HT-29 (cell line): ENCODE results near the gene NDFIP1. TPM values are rescaled to one million over a fixed set of nuclear protein-coding genes. Genes with fewer than 3 reads are reported as not detected.

ENCODE experiments used
- DNase-seq: peaks from one replicate; pipeline ENCODE4 v3.0.0-alpha.2; 2015; ENCODE audit warnings: low spot score
- total RNA-seq: library from RNA; depleted of rRNA; stranded (reverse); fragments of >200 nt; shearing (Covaris generic); gene quantifications from 2 replicates; pipeline ENCODE4 v1.2.3, GENCODE V29; 2014

NDFIP1 gene
- total RNA-seq, 1 experiment from 2014 or later: 23.4 TPM

DNA sequence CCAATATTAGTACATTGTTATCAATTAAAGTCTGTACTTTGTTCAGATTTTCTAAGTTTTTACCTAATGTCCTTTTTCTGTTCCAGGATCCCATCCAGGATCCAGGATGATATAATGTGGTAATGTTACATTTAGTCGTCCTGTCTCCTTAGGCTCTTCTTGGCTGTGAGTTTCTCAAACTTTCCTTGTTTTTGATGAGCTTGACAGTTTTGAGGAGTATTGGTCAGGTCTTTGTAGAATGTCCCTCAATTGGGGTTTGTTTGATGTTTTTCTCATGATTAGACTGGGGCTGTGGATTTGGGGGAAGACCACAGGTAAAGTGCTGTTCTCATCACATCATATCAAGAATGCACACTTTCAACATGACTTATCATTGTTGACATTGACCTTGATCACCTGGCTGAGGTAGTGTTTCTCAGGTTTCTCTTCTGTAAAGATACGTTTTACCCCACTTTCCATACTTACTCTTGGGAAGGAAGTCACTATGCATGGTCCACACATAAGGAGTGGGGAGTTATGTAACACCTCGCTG, 9.6 kb downstream of the NDFIP1 start:
- no peak for DNase-seq

DNA sequence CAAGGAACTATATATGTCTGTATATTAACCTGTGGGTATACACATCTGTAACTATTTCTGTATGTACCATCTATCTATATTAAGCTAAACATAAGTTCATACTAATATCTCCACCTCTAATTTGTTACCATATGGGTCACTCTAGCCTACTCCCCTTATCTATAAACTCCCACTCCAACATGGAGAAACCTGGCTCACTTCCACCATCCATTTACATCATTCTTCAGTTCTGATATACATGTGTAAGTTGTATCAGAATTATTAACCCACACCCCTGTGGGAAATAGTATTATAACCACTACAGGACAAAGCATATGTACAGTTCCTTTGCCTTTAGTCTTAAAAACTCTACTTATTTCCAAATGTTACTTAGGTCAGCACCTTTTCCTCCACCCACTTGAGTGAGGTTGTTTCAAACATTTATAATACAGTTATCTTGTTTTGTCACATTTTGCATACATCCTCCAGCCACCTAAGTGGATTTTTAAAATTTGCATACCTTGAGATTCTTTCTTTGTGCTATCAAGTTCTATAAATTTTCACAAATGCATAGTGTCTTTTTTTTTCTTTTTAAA, 10.6 kb downstream of the NDFIP1 start:
- no peak for DNase-seq

DNA sequence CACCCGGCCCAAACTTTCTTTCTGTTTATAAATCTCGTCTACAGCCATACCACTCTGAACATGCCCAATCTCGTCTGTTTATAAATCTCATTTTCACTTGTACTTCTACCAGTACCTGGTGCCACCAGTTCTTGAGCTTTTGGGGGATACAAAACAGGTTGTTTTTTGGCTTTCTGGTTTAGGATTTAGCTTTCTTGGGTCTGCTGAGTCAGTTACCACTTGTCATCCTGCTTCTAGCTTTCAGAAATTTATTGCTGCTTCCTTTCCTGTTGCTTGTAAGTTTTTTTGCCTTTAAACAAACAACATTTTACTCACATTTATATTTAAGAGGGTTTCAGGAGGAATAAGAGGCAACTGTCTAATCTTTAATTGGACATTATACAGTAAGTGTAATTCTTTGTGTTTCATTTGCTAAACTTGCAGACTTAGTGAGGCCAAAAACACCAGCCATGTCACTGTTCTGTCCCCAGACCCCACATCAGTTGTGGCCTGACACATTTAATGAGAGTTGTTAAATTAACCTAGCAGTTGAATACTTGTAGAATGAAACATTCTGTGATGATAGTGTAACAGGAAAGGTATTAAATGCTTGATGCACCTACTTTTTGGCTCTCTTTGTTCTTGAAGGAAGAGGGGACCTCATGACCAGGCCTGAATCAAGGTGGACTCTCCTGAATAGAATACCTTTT, 11.8 kb downstream of the NDFIP1 start:
- no peak for DNase-seq

DNA sequence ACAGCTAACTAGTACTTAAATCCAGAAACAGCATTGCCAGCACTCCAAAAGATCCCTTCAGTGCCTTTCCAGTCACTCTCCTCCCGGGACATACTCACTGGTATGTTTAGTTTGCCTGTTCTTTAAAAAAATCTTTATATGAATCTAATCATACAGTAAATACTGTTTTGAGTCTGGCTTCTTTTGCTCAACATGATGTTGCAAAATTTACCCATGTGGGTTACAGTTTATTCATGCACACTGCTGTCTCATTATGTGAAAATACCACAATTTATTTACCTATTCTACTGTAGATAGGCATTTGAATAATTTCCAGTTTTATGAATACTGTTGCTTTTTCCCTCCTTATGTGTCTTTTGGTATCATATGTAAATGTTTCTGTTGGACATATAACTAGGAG, 13.5 kb downstream of the NDFIP1 start:
- DNase-seq: no peak

DNA sequence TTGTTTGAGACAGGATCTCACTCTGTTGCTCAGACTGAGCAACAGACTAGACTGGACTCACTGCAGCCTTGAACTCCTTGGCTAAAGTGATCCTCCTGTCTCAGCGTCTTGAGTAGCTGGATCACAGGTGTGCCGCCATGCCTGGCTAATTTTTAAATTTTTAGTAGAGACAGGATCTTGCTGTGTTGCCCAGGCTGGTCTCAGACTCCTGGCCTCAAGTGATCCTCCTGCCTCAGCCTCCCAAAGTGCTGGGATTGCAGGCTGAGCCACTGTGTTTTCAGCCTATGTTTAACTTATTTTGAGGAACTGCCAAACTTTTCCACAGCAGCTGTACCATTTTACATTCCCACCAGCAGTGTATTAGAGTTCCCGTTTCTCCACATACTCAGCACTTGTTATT, 16.8 kb downstream of the NDFIP1 start:
- DNase-seq: no peak

DNA sequence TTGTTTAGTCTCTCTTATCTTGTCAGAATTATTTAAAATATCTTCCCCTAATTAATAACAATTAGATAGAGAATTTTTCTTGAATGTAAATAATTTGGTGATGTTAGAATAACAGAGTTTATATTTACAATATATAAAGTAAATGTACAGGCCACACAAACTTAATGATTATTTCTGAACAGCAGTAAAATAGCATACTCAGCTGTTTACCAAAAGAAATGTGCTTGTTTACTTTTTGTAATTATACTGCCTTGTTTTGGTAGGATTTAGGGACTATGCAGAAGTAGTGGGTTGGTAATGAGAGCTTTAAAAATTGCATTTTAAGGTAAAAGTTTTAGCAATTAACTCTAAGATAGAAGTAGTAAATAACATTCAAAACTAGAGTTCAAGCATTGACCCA, 17.4 kb downstream of the NDFIP1 start:
- no peak for DNase-seq

DNA sequence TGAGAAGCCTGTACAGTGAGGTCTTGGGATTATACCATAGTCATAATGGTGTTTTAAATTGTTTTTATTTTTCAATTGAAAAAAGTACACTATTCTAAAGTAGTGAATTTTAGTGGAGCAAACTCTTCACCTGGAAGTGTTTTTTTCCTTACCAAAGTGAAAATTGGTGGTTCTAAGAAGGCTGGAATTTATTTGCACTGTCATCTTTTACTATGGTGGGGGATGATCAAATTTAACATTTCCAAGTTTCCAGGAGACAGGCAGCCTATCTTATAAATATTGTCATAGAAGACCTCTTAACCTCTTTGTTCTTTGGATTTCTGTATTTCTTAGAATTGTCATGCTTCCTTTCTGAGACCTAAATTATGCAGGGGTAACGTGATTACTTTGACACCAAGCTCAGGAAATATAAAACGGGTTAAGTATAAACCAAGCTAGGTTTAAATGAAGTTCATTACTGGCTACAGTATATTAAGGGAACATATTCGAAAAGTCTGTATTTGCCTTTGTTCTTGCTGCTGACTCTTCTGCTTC, 20.2 kb downstream of the NDFIP1 start:
- DNase-seq: no peak

DNA sequence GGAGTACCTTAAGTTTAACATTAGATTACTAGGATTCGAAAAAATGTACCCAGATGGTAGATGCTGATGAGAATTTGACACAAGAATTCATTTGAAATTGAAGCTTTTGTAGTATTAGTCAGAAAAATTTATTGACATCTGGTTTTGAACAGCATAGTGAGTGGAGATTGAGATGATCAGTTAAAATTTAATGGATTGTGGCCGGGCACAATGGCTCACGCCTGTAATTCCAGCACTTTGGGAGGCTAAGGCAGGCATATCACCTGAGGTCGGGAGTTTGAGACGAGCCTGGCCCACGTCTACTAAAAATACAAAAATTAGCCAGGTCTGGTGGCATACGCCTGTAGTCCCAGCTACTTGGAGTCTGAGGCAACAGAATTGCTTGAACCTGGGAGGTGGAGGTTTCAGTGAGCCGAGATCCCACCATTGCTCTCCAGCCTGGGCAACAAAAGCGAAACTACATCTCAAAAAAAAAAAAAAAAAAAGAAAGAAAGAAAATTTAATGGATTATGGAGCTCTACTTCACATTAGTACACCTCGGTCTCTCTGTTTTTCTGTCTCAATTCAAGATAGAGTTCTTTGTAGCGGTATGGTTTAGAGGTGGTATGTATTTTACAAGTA, 21.0 kb downstream of the NDFIP1 start:
- DNase-seq: no peak

DNA sequence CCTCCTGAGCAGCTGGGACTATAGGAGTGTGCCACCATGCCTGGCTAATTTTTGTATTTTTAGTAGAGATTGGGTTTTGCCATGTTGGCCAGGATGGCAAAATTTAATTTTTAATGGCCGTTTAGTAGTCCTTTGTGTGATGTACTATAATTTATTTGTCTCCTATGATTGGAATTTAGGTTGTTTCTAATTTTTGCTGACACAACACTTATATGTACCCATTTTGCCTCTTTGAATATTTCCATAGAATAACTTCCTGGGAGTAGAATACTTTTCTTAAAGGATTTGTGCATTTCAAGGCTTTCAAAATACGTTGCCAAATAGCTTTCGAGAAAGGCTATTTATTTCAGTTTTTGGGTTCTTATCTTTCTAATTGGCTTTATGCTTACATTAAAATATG, 22.8 kb downstream of the NDFIP1 start:
- DNase-seq: no peak

DNA sequence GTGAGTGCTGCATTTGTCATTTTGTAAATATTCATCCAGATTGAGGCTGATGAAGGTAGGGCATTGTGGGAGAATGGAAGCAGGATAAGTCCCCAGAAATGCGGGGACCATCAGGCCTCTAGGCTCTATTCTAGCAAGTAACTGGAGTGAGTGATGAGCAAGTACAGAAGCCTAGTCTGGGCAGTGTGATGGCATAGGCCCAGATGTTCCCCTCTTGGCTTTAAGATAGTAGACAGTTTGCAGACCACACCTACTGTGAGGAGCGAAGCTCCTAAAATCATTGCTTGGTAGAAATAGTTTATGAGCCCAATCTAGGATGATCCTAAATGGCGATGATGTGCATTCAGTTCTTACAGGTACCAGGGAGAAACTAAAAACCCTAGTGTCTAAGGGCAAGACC, 24.3 kb downstream of the NDFIP1 start:
- no peak for DNase-seq

DNA sequence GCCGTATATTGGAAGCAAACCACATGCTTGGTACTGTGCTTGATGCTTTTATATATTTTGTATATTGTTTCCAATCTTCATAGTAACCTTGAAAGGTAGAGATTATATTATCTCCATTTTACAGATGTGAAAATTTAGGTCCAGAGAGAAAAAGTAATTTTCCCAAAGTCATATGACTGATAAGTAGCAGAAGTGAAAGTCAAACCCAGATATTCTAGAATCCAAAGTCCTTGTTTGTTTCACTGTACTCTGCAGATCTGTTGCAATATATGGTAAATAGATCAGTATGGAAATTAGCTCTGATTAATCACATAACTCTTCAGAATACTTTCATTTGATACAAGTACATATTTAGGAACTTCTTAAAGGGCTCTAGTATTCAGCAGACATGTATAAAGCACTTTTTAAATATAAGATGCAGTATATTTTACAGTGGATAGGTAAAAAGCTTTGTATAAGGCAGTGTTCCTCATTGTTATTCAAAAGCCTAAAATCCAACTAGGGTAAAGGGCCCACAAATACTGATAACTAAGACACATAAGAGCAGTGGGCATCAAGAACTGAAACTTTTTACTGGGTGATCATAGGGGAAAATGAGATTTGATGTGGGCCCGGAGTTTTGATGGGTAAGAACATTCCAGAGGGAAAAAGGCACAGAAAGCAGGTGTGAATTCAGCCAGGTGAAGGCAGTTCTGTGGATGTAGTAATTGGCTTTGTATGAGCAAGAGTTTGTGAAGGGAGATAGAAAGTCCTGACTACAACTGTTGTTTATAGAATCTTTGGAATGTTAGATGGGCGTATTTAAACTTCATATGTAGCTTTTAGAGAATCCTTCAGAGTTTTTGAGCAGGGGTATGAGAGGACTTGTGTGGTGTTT, 25.0 kb downstream of the NDFIP1 start:
- no peak for DNase-seq

DNA sequence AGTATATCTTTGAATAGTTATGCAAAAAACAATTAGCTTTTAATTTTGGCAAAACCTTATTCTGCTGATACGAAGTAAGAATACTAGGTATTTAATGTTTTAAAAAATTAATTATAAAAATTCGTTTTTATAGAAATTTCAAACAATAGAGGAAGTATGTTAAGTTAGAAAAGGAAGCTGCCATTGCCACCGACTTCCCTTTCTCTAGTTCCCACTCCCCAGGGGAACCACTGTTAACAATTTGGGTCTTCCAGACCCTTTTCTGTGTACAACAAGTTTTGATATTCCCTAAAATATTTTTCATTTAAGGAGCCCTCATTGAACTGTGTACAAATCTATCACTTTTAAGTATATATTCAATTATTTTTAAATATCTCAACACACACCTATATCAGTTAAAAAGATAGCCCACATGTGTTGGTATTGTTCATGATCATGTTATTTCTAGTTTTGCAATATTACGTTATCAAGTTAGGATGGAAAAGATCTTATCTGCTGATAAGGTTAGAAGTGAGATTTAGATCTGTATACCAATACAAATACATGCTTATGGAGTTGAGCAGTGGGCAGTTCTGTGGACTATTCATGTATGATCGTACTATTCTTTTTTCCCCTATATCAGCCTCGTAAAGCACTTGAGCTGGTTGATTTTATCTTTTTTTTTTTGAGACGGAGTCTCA, 25.9 kb downstream of the NDFIP1 start:
- DNase-seq: no peak

DNA sequence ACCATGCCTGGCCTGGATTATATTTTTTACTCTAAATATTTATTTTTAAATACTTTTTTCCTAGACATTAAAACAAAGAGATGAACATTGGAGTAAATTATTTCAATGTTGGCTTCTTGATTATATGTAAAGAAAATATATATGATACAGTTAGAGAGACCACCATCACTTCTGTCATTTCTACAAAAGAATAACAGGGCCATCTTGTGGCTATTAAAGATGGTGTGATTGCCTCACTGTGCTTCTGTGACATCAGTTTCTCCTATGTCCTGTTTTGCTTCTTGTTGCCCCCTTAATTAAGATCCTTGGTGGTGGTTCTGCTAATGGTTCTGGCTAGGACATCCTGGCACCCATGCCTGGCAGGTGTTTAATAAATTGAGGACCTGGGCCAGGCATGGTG, 32.9 kb downstream of the NDFIP1 start:
- DNase-seq: peak; percentile 12

DNA sequence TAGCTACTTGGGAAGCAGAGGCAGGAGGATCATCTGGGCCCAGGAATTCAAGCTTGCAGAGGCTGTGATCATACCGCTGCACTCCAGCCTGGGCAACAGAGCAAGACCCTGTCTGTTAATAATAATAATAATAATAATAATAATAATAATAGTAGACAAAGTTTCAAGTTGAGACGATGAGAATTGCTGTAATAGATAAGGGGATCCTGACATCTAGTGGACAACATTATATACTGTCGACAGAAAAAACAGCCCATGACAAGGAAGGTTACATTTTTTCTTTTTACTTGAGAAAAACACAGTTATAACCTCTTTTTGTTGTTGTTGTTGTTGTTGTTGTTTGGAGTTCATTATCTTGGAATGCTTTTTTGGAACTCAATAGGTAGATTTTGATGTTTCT, 35.3 kb downstream of the NDFIP1 start:
- peak; percentile 65 for DNase-seq

DNA sequence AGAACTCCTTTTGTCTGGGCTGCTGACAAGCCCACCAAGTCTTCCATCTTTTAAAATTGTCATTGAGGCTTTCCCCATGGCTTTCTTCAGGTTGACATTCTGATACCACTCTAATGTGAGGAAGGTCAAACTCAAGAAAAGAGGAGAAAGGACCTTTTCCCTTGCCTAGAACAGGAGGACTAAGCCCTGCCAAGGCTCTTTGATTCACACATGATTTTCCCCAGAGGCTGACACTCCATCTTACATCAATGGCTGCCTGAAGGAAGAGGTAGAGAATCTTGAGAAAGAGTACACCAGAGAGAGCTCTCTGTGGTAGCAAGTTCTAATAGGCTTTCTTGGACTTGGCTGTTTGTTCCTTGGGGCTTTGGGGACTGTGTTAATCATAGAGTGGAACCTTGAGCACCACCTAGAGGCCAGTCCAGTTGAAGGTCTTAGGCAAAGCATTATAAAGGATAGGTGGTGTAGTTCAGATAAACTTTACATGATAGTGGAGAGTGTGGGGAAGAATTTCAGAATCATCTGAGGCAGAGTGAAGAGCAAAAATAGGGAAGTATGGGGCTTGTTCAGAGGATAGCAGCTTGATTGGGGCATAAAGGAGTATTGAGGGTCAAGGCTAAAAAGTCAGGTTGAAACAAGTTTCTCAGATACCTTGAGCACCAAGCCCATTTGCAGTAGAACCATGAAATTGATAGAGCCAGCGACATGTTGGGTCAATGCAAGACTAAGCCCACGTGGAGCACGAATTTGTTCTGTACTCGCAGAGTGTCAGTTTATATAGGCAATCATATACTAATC, 36.7 kb downstream of the NDFIP1 start:
- DNase-seq: peak; percentile 88

DNA sequence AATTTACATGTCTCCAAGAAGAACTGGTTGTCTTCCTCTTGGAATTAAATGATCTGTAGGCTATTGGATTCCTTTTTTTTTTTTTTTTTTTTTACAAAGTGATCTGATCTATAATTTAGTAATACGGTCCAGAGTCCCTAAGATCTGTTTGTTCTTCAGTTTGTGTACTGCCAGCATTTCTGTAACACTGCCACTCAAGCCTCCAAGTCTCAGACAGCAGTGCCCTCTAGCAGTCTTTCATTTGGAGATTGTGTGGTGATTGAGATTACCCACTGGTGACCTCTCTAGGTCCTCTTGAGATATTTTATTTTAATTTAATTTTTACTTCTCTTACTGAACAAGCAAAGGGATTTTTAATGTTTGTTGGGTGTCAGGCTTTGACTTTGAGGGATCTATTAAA, 40.8 kb downstream of the NDFIP1 start:
- DNase-seq: no peak

DNA sequence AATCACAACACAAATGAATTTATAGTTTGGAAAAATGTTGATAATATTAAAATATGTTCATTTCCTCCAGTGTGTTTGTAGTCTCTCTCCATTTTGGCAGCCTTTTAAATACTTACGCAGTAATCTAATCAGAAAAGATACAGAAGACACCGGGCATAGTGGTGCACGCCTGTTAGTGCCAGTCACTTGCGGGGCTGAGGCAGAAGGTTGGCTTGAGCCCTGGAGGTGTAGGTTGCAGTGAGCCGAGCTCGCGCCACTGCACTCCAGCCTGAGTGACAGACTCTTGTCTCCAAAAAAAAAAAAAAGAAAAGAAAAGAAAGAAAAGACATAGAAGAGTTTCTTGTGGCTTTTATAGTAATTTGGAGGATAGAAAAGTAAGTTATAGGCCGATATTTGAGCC, 41.9 kb downstream of the NDFIP1 start:
- DNase-seq: no peak

DNA sequence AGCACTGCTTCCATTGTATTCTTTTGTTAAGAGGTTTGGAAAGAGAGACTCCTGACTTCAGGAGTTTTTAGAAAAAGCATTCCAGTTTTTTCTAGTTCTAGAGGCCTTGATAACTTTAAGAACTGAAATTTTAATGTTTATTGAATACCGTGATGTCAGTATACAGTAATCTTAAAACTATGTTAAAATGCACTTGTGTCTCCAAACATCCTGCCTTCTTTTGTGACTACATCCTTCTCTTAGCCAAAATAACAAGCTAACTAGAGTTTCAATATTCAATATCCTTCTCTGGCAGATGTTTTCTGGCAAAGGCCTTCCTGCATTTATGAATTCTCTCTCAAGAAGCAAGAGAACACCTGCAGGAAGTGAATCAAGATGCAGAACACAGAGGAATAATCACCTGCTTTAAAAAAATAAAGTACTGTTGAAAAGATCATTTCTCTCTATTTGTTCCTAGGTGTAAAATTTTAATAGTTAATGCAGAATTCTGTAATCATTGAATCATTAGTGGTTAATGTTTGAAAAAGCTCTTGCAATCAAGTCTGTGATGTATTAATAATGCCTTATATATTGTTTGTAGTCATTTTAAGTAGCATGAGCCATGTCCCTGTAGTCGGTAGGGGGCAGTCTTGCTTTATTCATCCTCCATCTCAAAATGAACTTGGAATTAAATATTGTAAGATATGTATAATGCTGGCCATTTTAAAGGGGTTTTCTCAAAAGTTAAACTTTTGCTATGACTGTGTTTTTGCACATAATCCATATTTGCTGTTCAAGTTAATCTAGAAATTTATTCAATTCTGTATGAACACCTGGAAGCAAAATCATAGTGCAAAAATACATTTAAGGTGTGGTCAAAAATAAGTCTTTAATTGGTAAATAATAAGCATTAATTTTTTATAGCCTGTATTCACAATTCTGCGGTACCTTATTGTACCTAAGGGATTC, 43.1 kb downstream of the NDFIP1 start:
- peak; percentile 86 for DNase-seq

DNA sequence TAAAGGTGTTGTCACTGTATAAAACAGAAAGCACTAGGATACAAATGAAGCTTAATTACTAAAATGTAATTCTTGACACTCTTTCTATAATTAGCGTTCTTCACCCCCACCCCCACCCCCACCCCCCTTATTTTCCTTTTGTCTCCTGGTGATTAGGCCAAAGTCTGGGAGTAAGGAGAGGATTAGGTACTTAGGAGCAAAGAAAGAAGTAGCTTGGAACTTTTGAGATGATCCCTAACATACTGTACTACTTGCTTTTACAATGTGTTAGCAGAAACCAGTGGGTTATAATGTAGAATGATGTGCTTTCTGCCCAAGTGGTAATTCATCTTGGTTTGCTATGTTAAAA, 43.8 kb downstream of the NDFIP1 start:
- DNase-seq: peak; percentile 21
